MM.1S (cell line): ENCODE results near the gene RRP1.

Experiments
- DNase-seq: peaks from one replicate; pipeline ENCODE4 v3.0.0-alpha.2; 2015
- H2AFZ ChIP-seq: fragments of 300-600 bp; sonication (generic); 2 replicates; pipeline ENCODE4 v1.6.0; 2016; ENCODE audit warnings: antibody characterized with exemption, low read length
- H3F3A ChIP-seq: fragments of 300-600 bp; sonication (generic); 2 replicates; pipeline ENCODE4 v1.6.1; 2016; ENCODE audit warnings: mild to moderate bottlenecking, antibody characterized with exemption, low read length, moderate library complexity, mixed read lengths; ENCODE audit not compliant: insufficient read depth
- H3K27ac ChIP-seq: fragments of 300-600 bp; sonication (generic); 2 replicates; pipeline ENCODE4 v1.5.1; 2016; ENCODE audit warnings: mild to moderate bottlenecking, low read length
- H3K27me3 ChIP-seq: fragments of 300-600 bp; sonication (generic); replicated peaks from 2 replicates; pipeline ENCODE4 v1.6.0; 2016; ENCODE audit warnings: low read length; ENCODE audit not compliant: insufficient read depth
- H3K36me3 ChIP-seq: fragments of 300-600 bp; sonication (generic); replicated peaks from 2 replicates; pipeline ENCODE4 v1.6.1; 2016; ENCODE audit warnings: mild to moderate bottlenecking, low read length, mixed read lengths; ENCODE audit not compliant: insufficient read depth
- H3K4me1 ChIP-seq: fragments of 300-600 bp; sonication (generic); 2 replicates; pipeline ENCODE4 v1.6.1; 2016; ENCODE audit warnings: low read length, mixed read lengths
- H3K4me2 ChIP-seq: fragments of 300-600 bp; sonication (generic); 2 replicates; pipeline ENCODE4 v1.6.0; 2016; ENCODE audit warnings: low read depth, low read length
- H3K4me3 ChIP-seq: fragments of 300-600 bp; sonication (generic); 2 replicates; pipeline ENCODE4 v1.5.1; 2016; ENCODE audit warnings: low read length, mixed read lengths
- H3K79me2 ChIP-seq: fragments of 300-600 bp; sonication (generic); 2 replicates; pipeline ENCODE4 v1.6.1; 2016; ENCODE audit warnings: mixed run types, low read length, mixed read lengths
- H3K9ac ChIP-seq: fragments of 300-600 bp; sonication (generic); 2 replicates; pipeline ENCODE4 v1.6.1; 2016; ENCODE audit warnings: low read length, mixed read lengths
- H3K9me2 ChIP-seq: fragments of 300-600 bp; sonication (generic); replicated peaks from 2 replicates; pipeline ENCODE4 v1.6.1; 2016; ENCODE audit warnings: mild to moderate bottlenecking, low read length, mixed read lengths; ENCODE audit not compliant: insufficient read depth
- H3K9me3 ChIP-seq: fragments of 300-600 bp; sonication (generic); replicated peaks from 2 replicates; pipeline ENCODE4 v1.6.1; 2016; ENCODE audit warnings: mild to moderate bottlenecking, low read length, mixed read lengths; ENCODE audit not compliant: insufficient read depth
- H4K20me1 ChIP-seq: fragments of 300-600 bp; sonication (generic); 2 replicates; pipeline ENCODE4 v1.6.1; 2016; ENCODE audit warnings: mild to moderate bottlenecking, low read length, moderate library complexity, mixed read lengths; ENCODE audit not compliant: insufficient read depth
- EZH2 ChIP-seq: fragments of 300-600 bp; sonication (generic); optimal IDR thresholded peaks from 2 replicates; pipeline ENCODE3; 2017; ENCODE audit warnings: low read depth, mild to moderate bottlenecking, antibody characterized with exemption, low read length, mixed read lengths
- EZH2phosphoT487 ChIP-seq: fragments of 300-600 bp; sonication (generic); IDR thresholded peaks from 2 replicates; pipeline ENCODE4 v1.6.1; 2018; ENCODE audit warnings: antibody characterized with exemption, low read length
- TF ChIP-seq, protein P1 (sequence below): fragments of 300-600 bp; sonication (generic); IDR thresholded peaks from 2 replicates; pipeline ENCODE4 v1.5.1; 2016; ENCODE audit warnings: antibody characterized with exemption, low read length, mixed read lengths

Gene RRP1

GRCh38 chr21:43829575-43830119 is 40.3 kb downstream of the RRP1 start:
- Histone ChIP-seq H3K9ac (no peak overlapping the region), H3K4me1 (no peaks in the 10 kb centered on the region), H3K36me3 (no peaks in the 10 kb centered on the region), H3K27ac (no peak overlapping the region), H3K4me3 (no peak overlapping the region), H3K79me2 (no peaks in the 10 kb centered on the region), H3K27me3 (peaks cover 75% of the 10 kb centered on the region), H3K9me2 (no peaks in the 10 kb centered on the region), H4K20me1 (no peaks in the 10 kb centered on the region), H2AFZ (no peak overlapping the region), H3K9me3 (no peaks in the 10 kb centered on the region), H3K4me2 (no peak overlapping the region), H3F3A (no peaks in the 10 kb centered on the region)
- no peak for DNase-seq
- TF ChIP-seq EZH2 (no peak), EZH2phosphoT487 (no peak)
- TF ChIP-seq, protein P1, sequence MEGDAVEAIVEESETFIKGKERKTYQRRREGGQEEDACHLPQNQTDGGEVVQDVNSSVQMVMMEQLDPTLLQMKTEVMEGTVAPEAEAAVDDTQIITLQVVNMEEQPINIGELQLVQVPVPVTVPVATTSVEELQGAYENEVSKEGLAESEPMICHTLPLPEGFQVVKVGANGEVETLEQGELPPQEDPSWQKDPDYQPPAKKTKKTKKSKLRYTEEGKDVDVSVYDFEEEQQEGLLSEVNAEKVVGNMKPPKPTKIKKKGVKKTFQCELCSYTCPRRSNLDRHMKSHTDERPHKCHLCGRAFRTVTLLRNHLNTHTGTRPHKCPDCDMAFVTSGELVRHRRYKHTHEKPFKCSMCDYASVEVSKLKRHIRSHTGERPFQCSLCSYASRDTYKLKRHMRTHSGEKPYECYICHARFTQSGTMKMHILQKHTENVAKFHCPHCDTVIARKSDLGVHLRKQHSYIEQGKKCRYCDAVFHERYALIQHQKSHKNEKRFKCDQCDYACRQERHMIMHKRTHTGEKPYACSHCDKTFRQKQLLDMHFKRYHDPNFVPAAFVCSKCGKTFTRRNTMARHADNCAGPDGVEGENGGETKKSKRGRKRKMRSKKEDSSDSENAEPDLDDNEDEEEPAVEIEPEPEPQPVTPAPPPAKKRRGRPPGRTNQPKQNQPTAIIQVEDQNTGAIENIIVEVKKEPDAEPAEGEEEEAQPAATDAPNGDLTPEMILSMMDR = 0 out of 2 replicates have a peak, but pooled peaks have one; percentile 16

DNA sequence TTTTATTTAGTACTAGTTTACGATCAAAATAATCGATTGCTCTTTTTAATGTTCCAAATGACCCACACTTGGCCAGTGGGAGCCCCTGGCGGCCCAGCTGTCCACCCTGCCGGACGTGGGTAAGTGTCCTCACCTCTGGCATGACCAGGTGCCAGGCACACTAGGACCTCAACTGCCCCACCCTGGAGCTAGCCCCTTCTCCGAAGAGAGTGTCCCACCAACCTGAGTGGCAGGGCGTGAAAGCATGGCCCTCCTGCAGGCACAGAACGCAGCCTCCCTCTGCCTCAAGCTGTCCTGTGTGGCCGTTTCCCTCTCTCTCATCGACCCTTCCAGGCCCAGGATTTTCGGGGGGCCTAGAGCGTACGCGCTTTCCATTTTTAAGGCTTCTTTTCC is 42.8 kb downstream of the RRP1 start:
- DNase-seq = no peak
- no peak overlapping the region for H3K27ac ChIP-seq
- no peak overlapping the region for H3K4me2 ChIP-seq
- H3F3A ChIP-seq = no peaks in the 10 kb centered on the region
- H3K9me3 ChIP-seq = no peaks in the 10 kb centered on the region
- H3K4me3 ChIP-seq = no peak overlapping the region
- H4K20me1 ChIP-seq = no peaks in the 10 kb centered on the region
- no peaks in the 10 kb centered on the region for H3K79me2 ChIP-seq
- H3K36me3 ChIP-seq = no peaks in the 10 kb centered on the region
- no peak overlapping the region for H3K9ac ChIP-seq
- TF ChIP-seq, protein P1 = no peak
- TF ChIP-seq EZH2phosphoT487 = no peak
- H3K4me1 ChIP-seq = no peaks in the 10 kb centered on the region
- H3K9me2 ChIP-seq = no peaks in the 10 kb centered on the region
- peaks cover 74% of the 10 kb centered on the region for H3K27me3 ChIP-seq
- H2AFZ ChIP-seq = no peak overlapping the region

GRCh38 chr21:43832648-43833047 is 43.3 kb downstream of the RRP1 start:
- no peak overlapping the region for H2AFZ ChIP-seq

More at GRCh38 chr21:43832648-43833047, 43.3 kb downstream of the RRP1 start:
- Histone ChIP-seq H3K4me3 (no peak overlapping the region), H3K4me2 (no peak overlapping the region), H3F3A (no peaks in the 10 kb centered on the region), H3K27ac (no peak overlapping the region), H3K4me1 (no peaks in the 10 kb centered on the region), H3K9me2 (no peaks in the 10 kb centered on the region), H3K36me3 (no peaks in the 10 kb centered on the region), H3K79me2 (no peaks in the 10 kb centered on the region), H3K9ac (no peak overlapping the region), H4K20me1 (no peaks in the 10 kb centered on the region), H3K27me3 (peaks cover 79% of the 10 kb centered on the region), H3K9me3 (no peaks in the 10 kb centered on the region)
- DNase-seq = no peak
- TF ChIP-seq, protein P1 = no peak
- TF ChIP-seq EZH2 = no peak
- no peak for TF ChIP-seq EZH2phosphoT487
